H1 (cell line): Measurements from ENCODE around the gene GPC4. TPM values are rescaled to one million over a fixed set of nuclear protein-coding genes. Genes with fewer than 3 reads are reported as not detected.

Experiments used
- CTCF ChIA-PET: fragments of 300-600 bp; sonication (Branson Sonifier 250); formaldehyde crosslinking; loops from one replicate; lab custom pipeline; 2021; ENCODE audit not compliant: partially characterized antibody; lab: Charles Lee
- POLR2A ChIA-PET: fragments of 300-600 bp; sonication (Branson Sonifier 250); formaldehyde crosslinking; loops from one replicate; lab custom pipeline; 2021; ENCODE audit warnings: inconsistent platforms; ENCODE audit not compliant: partially characterized antibody; lab: Charles Lee
- DNase-seq, 2 experiments: peaks; one replicate each; pipeline versions ENCODE4 v3.0.0 to v3.0.0-alpha.2; 2010 to 2022; ENCODE audit warnings: low spot score in 2 of 2, low read depth in 1 of 2, mixed read lengths in 1 of 2
- FAIRE-seq: peaks from 2 replicates; lab custom pipeline; 2011; peaks lifted over from hg19 to GRCh38; lab: Jason Lieb, UNC
- H2AFZ ChIP-seq: 2 replicates; pipeline ENCODE4 v1.8.1; 2012; ENCODE audit warnings: low read length, inconsistent platforms
- H2AK5ac ChIP-seq: 2 replicates; pipeline ENCODE4 v1.6.1; 2013; ENCODE audit warnings: low read depth, low read length
- H2BK120ac ChIP-seq: replicated peaks from 2 replicates; pipeline ENCODE3; 2013; ENCODE audit warnings: low read depth, low read length, inconsistent platforms
- H2BK12ac ChIP-seq: 2 replicates; pipeline ENCODE4 v1.6.1; 2013; ENCODE audit warnings: low read depth, low read length
- H2BK15ac ChIP-seq: 2 replicates; pipeline ENCODE4 v1.6.1; 2013; ENCODE audit warnings: low read length
- H2BK20ac ChIP-seq: 2 replicates; pipeline ENCODE4 v1.6.1; 2013; ENCODE audit warnings: low read length
- H2BK5ac ChIP-seq: 2 replicates; pipeline ENCODE4 v1.6.1; 2013; ENCODE audit warnings: low read depth, low read length
- H3K14ac ChIP-seq: 2 replicates; pipeline ENCODE4 v1.6.1; 2013; ENCODE audit warnings: inconsistent platforms; ENCODE audit not compliant: insufficient read length
- H3K18ac ChIP-seq: 2 replicates; pipeline ENCODE4 v1.6.1; 2013; ENCODE audit warnings: low read length; ENCODE audit errors: extremely low read depth
- H3K23ac ChIP-seq: 2 replicates; pipeline ENCODE4 v1.6.1; 2013; ENCODE audit warnings: inconsistent platforms; ENCODE audit not compliant: insufficient read length
- H3K23me2 ChIP-seq: 2 replicates; pipeline ENCODE4 v1.6.1; 2013; ENCODE audit warnings: low read depth, low read length
- H3K27ac ChIP-seq: 2 replicates; pipeline ENCODE4 v1.6.1; 2011; ENCODE audit warnings: low read depth, low read length, inconsistent platforms
- H3K27me3 ChIP-seq, 4 experiments: replicated peaks in 1 of 4; 1 replicate in 1 of 4; 2 replicates in 3 of 4; pipeline versions ENCODE4 v1.6.1 to v1.8.1; 2011 to 2013; ENCODE audit warnings: low read length in 3 of 4, mild to moderate bottlenecking in 3 of 4, inconsistent platforms in 2 of 4, mixed read lengths in 2 of 4, moderate library complexity in 1 of 4; ENCODE audit not compliant: control insufficient read depth in 3 of 4, insufficient read depth in 3 of 4; ENCODE audit errors: extremely low read depth in 1 of 4
- H3K36me3 ChIP-seq, 4 experiments: 2 replicates each; pipeline versions ENCODE4 v1.6.1 to v1.8.1; 2011 to 2013; ENCODE audit warnings: mild to moderate bottlenecking in 4 of 4, low read length in 3 of 4, moderate library complexity in 2 of 4, control low read depth in 1 of 4, inconsistent platforms in 1 of 4; ENCODE audit not compliant: insufficient read depth in 4 of 4, control insufficient read depth in 2 of 4
- H3K4ac ChIP-seq: replicated peaks from 2 replicates; pipeline ENCODE3; 2013; ENCODE audit warnings: low read length, low read depth, mixed read lengths, inconsistent platforms; ENCODE audit not compliant: insufficient read length
- H3K4me1 ChIP-seq, 4 experiments: replicated peaks in 1 of 4; 1 replicate in 1 of 4; 2 replicates in 3 of 4; pipeline versions ENCODE4 v1.6.1 to v1.8.1; 2011 to 2013; ENCODE audit warnings: low read length in 3 of 4, inconsistent platforms in 2 of 4, mixed read lengths in 1 of 4; ENCODE audit not compliant: insufficient read depth in 4 of 4, control insufficient read depth in 3 of 4
- H3K4me2 ChIP-seq, 2 experiments: 2 replicates each; pipeline versions ENCODE4 v1.6.1 to v1.8.1; 2011 to 2013; ENCODE audit warnings: low read depth in 2 of 2, low read length in 2 of 2, control low read depth in 1 of 2, inconsistent platforms in 1 of 2, mild to moderate bottlenecking in 1 of 2; ENCODE audit not compliant: insufficient read depth in 1 of 2
- H3K4me3 ChIP-seq, 4 experiments: fragments of 200-600, 300-600 bp in 1 of 4; sonication (generic), shearing (Covaris generic), sonication (Bioruptor Twin) in 1 of 4; 2 replicates each; pipeline versions ENCODE4 v1.5.1 to v1.8.1; 2011 to 2016; ENCODE audit warnings: low read length in 4 of 4, low read depth in 3 of 4, control low read depth in 2 of 4, inconsistent platforms in 2 of 4, mild to moderate bottlenecking in 2 of 4, mixed read lengths in 1 of 4, moderate library complexity in 1 of 4; ENCODE audit not compliant: insufficient read depth in 2 of 4; ENCODE audit errors: extremely low read depth in 1 of 4
- H3K56ac ChIP-seq: replicated peaks from 2 replicates; pipeline ENCODE3; 2013; ENCODE audit warnings: low read depth, mild to moderate bottlenecking, mixed read lengths, low read length, inconsistent platforms; ENCODE audit not compliant: insufficient read length
- H3K79me1 ChIP-seq: 2 replicates; pipeline ENCODE4 v1.6.1; 2013; ENCODE audit warnings: low read depth, low read length, control low read depth
- H3K79me2 ChIP-seq, 2 experiments: 2 replicates each; pipeline versions ENCODE4 v1.6.1 to v1.8.1; 2012 to 2013; ENCODE audit warnings: low read length in 2 of 2, mild to moderate bottlenecking in 2 of 2, inconsistent platforms in 1 of 2; ENCODE audit not compliant: insufficient read depth in 2 of 2, control insufficient read depth in 1 of 2
- H3K9ac ChIP-seq, 4 experiments: replicated peaks in 1 of 4; 1 replicate in 1 of 4; 2 replicates in 3 of 4; pipeline versions ENCODE4 v1.6.1 to v1.8.1; 2011 to 2013; ENCODE audit warnings: low read depth in 3 of 4, low read length in 3 of 4, control low read depth in 2 of 4, mild to moderate bottlenecking in 2 of 4, moderate library complexity in 2 of 4, inconsistent platforms in 1 of 4; ENCODE audit errors: extremely low read depth in 1 of 4
- H3K9me3 ChIP-seq, 2 experiments: 2 replicates each; pipeline versions ENCODE4 v1.6.1 to v1.8.1; 2012 to 2013; ENCODE audit warnings: mild to moderate bottlenecking in 2 of 2, moderate library complexity in 2 of 2, control low read depth in 1 of 2, inconsistent platforms in 1 of 2, low read depth in 1 of 2, low read length in 1 of 2, mixed read lengths in 1 of 2; ENCODE audit not compliant: insufficient read depth in 2 of 2
- H4K20me1 ChIP-seq, 2 experiments: replicated peaks in 1 of 2; 2 replicates each; pipeline versions ENCODE3 to v1.8.1; 2011 to 2013; ENCODE audit warnings: inconsistent platforms in 2 of 2, low read length in 2 of 2, mild to moderate bottlenecking in 1 of 2; ENCODE audit not compliant: insufficient read depth in 2 of 2, control insufficient read depth in 1 of 2
- H4K5ac ChIP-seq: 2 replicates; pipeline ENCODE4 v1.6.1; 2013; ENCODE audit warnings: low read length, low read depth, mixed read lengths, inconsistent platforms; ENCODE audit not compliant: insufficient read length
- H4K8ac ChIP-seq: 2 replicates; pipeline ENCODE4 v1.8.0; 2013; ENCODE audit warnings: mild to moderate bottlenecking, moderate library complexity, low read length, inconsistent platforms; ENCODE audit not compliant: insufficient read depth; ENCODE audit errors: extremely low read depth
- H4K91ac ChIP-seq: replicated peaks from 2 replicates; pipeline ENCODE3; 2013; ENCODE audit warnings: low read length, mixed read lengths, inconsistent platforms; ENCODE audit not compliant: insufficient read length
- SRF ChIP-seq: IDR thresholded peaks from 2 replicates; pipeline ENCODE4 v1.6.1; 2011; ENCODE audit warnings: mild to moderate bottlenecking, low read depth, low read length, moderate library complexity
- WGBS, 2 experiments: shearing (Covaris generic) in 1 of 2; methylation state at CpG; one replicate each; pipeline versions ENCODE4 v1.1.6 to v1.1.7; 2013 to 2015; ENCODE audit warnings: low lambda C conversion rate in 2 of 2, mixed read lengths in 2 of 2, inconsistent platforms in 1 of 2, low coverage in 1 of 2, missing lambda C conversion rate in 1 of 2; ENCODE audit not compliant: insufficient replicate concordance in 2 of 2, insufficient coverage in 1 of 2, insufficient read length in 1 of 2; ENCODE audit errors: extremely low coverage in 1 of 2, missing lambda C conversion rate in 1 of 2; 5-methylcytosine and 5-hydroxymethylcytosine counted together
- polyA plus RNA-seq, 7 experiments: library from polyadenylated mRNA; depleted of rRNA in 3 of 7; stranded (reverse) in 5 of 7; unstranded in 2 of 7; fragments of >200 nt in 5 of 7; fragments of 200-250 nt in 2 of 7; gene quantifications; 1 replicate in 5 of 7; 2 replicates in 1 of 7; 4 replicates in 1 of 7; pipeline versions ENCODE4 v1.2.1 to v1.2.3, GENCODE V29; 2011 to 2013; ENCODE audit warnings: missing spikeins in 2 of 7, mixed read lengths in 2 of 7
- total RNA-seq: library from RNA; stranded (reverse); fragmentation: NEBNext Ultra II Directional; extraction: Animal tissue kit (Norgen Biotek cat#: 25700); gene quantifications from 2 replicates; pipeline ENCODE4 v1.2.1, GENCODE V29; 2021
- TF ChIP-seq, protein P1 (sequence below): IDR thresholded peaks from 2 replicates; pipeline ENCODE4 v1.6.1; 2012; ENCODE audit warnings: inconsistent platforms
- TF ChIP-seq, protein P2 (sequence below): IDR thresholded peaks from 2 replicates; pipeline ENCODE4 v1.6.1; 2012; ENCODE audit warnings: inconsistent platforms
- TF ChIP-seq, protein P3 (sequence below): IDR thresholded peaks from 2 replicates; pipeline ENCODE4 v1.6.1; 2011; ENCODE audit warnings: low read length, improper control_type of control experiment

The GPC4 gene
- total and polyA plus RNA-seq, 2 of the 8 experiments (the other 6 are each of a cell fraction or from before 2014, with no cell fraction given): 46.8 to 230 TPM

DNA sequence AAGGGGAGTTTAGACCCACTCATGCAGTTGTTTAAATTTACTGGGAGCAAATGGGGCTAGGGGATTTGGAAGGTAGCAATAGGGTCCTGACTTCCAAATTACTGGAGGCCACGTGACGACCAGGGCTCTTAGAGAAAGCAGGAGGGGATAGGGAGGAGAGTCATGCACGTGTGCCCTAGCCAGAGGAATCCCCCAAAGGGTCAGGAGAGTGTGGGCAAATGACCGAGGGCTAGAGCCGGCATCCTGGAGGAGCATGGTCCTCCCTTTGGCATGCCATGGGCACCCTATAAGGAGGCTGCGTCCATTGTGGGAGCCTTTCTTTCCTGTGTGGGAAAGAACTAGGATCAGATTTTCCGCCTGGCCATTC lies 25.5 kb upstream of the GPC4 start:
- no peak overlapping the region; the same call in 1 of the 2 replicates for H2BK15ac ChIP-seq
- 0 out of 2 replicates have a peak overlapping the region, but pooled peaks have one; percentile 65 for H2AK5ac ChIP-seq
- peak overlapping the region; percentile 98 for H2BK120ac ChIP-seq
- POLR2A ChIA-PET: interaction anchor here (1.3 kb wide), 1 partner anchor 25 kb away, joined by 7 read pairs; the partner anchor contains the start of gene GPC4
- no peak overlapping the region for H3K27ac ChIP-seq
- no peaks in the 10 kb centered on the region for H4K20me1 ChIP-seq
- peaks cover 6 to 26% (median 14%) of the 10 kb centered on the region in 4 experiments for H3K4me1 ChIP-seq
- CTCF ChIA-PET: interaction anchor here (1.2 to 1.3 kb wide), 2 partner anchors 14 to 15 kb away, joined by 3 to 4 read pairs; no protein-coding TSS in a partner anchor
- H2AFZ ChIP-seq: no peak overlapping the region
- H3K79me2 ChIP-seq: no peaks in the 10 kb centered on the region
- no peak overlapping the region for H4K8ac ChIP-seq
- H3K27me3 ChIP-seq: no peaks in the 10 kb centered on the region
- H3K23ac ChIP-seq: no peak overlapping the region
- TF ChIP-seq SRF: no peak
- TF ChIP-seq, protein P1, sequence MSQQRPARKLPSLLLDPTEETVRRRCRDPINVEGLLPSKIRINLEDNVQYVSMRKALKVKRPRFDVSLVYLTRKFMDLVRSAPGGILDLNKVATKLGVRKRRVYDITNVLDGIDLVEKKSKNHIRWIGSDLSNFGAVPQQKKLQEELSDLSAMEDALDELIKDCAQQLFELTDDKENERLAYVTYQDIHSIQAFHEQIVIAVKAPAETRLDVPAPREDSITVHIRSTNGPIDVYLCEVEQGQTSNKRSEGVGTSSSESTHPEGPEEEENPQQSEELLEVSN: peak; percentile 10; the same call in 1 of the 2 replicates
- TF ChIP-seq, protein P2, sequence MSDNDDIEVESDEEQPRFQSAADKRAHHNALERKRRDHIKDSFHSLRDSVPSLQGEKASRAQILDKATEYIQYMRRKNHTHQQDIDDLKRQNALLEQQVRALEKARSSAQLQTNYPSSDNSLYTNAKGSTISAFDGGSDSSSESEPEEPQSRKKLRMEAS: peak; percentile 51
- TF ChIP-seq, protein P3, sequence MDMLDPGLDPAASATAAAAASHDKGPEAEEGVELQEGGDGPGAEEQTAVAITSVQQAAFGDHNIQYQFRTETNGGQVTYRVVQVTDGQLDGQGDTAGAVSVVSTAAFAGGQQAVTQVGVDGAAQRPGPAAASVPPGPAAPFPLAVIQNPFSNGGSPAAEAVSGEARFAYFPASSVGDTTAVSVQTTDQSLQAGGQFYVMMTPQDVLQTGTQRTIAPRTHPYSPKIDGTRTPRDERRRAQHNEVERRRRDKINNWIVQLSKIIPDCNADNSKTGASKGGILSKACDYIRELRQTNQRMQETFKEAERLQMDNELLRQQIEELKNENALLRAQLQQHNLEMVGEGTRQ: peak; percentile 55; the same call in 1 of the 2 replicates
- H4K91ac ChIP-seq: peak overlapping the region; percentile 96
- no peak overlapping the region for H3K56ac ChIP-seq
- peak overlapping the region; percentile 83 for H4K5ac ChIP-seq
- H3K36me3 ChIP-seq: no peaks in the 10 kb centered on the region
- H3K9ac ChIP-seq: no peak overlapping the region
- no peaks in the 10 kb centered on the region; the same call in 1 of the 2 replicates for H3K23me2 ChIP-seq
- H3K4me2 ChIP-seq: peak overlapping the region; percentile 48 to 50
- no peak overlapping the region; the same call in none of the 2 replicates for H3K18ac ChIP-seq
- H2BK20ac ChIP-seq: no peak overlapping the region
- peak overlapping the region; percentile 85; the same call in 1 of the 2 replicates for H2BK5ac ChIP-seq
- FAIRE-seq (no peak), DNase-seq (no peak)
- no peaks in the 10 kb centered on the region for H3K79me1 ChIP-seq
- WGBS, 2 experiments: 13% methylated on average over 5 of the region's 7 CpGs; no CpG with 5 or more reads in 1 of the 2 experiments
- no peak overlapping the region for H3K14ac ChIP-seq
- H3K9me3 ChIP-seq: no peaks in the 10 kb centered on the region
- no peak overlapping the region for H3K4ac ChIP-seq
- H3K4me3 ChIP-seq: 0 out of 8 replicates have a peak overlapping the region, but pooled peaks of 1 of the 4 experiments have one; percentile 32
- H2BK12ac ChIP-seq: peak overlapping the region; percentile 84
